ENCODE results near the gene TEKT1.
"Not testable (repeated sequence)": the region's sequence is repeated elsewhere in the genome, so short reads cannot be mapped to it uniquely, and the experiment has no call there.

TEKT1 gene

GRCh38 chr17:6812295-6812694 lies 19.2 kb downstream of the TEKT1 start:
- no peak for DNase-seq

GRCh38 chr17:6811510-6811909 lies 20.0 kb downstream of the TEKT1 start:
- DNase-seq, result no peak

DNA sequence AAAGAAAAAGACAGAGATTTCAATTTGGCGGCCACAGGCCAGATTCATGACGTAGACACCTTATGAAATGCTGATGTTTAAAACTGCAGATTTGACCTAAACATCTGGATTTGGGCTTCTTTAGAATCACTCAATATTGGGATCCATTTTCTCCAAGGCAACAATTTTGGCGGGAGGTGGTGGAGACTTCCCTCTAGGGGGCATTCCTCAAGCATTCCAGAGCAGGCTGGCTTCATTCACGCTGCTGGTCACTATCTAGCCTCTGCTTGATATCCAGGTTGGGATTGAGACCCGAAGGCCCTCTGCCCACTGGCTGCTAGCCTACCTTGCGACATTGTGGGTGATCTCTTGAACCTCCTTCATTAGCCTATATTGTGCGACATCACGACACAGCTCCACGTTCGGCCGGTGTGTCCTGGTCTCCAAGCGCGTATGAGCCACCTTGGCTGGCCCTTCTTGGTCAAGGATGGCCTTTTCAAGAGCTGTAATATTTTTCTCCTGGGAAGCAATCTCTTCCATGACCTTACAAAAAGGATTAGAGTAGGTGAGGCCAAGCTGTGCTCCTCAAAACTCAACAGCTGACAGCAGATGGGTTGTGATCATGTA lies 31.0 kb downstream of the TEKT1 start:
- DNase-seq, result peak; percentile 50

DNA sequence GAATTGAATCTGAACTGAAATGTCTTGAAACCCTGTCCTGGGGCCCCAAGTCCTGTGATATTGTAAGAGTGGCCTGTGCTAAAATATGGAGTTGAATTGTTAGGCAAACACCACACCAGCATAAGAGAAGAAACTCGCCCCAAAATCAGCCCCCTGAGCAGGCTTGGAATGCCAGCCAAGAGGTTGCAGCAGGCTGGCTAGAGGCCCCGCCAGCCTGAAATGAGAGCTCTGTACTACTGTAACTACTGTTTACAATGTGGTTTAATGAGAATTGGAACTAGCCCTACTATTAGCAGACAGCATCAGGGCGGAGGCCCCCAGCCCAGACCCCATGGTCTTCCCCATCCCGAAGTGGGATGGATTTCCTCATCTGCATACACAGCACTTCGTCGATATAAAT lies 31.8 kb downstream of the TEKT1 start:
- DNase-seq, result no peak

DNA sequence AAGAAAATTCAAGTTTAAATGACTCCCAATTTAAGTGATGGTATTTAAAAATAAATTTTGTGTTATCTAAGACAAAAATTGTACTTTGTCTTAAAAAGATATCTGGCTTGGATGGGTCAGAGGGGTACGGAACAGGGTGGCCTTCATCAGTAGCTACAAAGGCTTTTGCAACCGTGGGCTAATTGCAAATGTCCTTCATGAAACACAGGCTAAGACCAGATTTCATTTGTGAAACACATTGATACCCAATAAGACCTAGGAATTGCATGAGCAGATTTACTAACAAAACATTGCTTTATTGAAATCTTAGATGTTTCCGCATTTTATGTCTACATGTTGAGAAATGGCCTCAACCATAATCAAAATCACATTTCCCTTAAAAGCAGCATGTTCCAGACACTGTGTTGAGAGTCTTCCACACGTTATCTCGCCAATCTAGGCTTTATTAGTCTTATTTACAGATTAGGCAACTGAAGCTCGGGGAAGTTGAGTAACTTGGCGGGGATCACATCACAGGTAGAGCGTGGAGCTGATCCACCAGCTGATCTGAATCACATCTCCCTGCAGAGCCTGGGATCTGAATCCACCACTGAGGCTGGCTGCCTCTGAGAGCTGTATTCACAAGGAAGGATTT lies 33.7 kb downstream of the TEKT1 start:
- DNase-seq, result no peak

DNA sequence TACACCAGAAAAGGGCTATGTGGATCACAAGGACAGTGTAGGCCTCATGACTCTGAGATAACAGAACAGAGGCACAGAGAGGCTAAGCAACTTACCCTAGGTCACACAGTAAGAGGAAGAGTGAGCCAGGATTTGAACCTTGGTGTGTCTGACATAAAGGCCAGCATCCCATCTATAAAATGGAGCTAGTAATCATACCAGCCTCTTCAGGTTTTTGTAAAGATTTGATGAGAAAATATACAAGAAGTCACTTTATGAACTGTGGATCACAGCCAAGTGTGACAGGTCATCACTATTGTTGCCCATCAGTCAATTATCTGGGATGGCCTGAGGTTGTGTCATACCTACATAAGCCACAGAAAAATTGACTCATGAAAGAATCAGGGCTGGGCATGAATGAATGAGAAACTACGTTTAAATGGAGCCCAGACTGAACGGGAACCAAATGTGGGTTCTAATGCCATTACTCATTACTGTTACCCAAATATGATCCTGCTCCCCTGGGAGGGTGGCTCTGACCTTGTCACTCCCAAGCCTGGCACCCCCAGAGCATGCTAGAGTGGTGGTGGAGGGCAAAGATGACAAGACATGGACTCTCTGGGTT lies 34.5 kb downstream of the TEKT1 start:
- DNase-seq, result no peak

GRCh38 chr17:6796017-6796886 lies 35.3 kb downstream of the TEKT1 start:
- DNase-seq, result no peak

DNA sequence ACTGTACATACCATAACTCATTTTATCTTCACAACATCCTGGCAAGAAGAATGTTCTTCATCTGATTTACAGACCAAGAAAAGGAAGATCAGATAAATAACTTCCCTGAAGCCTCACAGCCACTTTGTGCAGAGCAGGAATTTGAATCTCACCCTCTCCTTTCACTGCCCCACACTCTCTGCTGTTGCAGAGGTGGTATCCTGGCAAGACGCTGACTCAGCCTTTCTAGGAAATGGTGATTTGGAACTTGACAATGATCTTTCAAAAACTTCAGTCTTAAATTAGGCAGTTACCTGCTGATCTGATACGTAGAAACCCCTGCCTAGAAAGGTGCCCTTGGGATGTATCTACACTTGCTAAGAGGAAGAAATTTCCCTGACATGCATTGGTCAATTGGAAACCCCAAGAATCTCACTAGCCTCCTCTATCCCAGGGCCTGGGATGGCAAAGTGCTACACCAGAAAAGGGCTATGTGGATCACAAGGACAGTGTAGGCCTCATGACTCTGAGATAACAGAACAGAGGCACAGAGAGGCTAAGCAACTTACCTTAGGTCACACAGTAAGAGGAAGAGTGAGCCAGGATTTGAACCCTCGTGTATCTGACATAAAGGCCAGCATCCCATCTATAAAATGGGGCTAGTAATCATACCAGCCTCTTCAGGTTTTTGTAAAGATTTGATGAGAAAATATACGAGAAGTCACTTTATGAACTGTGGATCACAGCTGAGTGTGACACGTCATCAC lies 37.6 kb downstream of the TEKT1 start:
- no peak for DNase-seq

- no peak for DNase-seq
Measured at GRCh38 chr17:6789146-6789545, 42.4 kb downstream of the TEKT1 start.

DNA sequence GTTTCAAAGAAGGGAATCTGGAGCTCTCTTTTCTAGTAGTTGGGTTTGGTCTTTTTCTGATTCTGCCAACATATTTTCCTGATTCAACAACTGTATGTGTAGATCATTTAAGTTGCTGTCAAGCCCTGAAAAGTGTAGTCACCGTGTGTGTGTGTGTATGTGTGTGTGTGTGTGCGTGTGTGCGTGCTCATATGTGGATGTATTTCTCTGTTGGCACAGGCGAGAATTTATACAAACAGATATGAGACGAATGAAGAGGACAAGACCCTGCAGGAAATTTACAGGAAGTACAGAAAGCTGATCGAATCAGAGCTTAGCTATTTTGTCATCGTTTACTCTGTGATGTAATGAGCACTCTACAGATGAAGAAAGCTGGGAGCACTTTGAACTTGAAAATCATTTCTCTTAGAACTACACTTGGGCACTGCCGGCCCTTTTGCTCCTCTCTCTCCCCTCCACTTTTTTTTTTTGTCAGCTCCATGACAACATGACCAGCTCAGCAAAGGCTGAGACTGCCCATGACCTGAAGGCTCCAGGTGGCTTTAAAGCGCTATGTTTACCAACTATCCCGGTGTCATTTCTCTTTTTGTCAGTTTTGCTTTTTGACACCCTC lies 44.3 kb downstream of the TEKT1 start:
- no peak for DNase-seq

- DNase-seq, result no peak
Measured at GRCh38 chr17:6786618-6787017, 44.9 kb downstream of the TEKT1 start.

- no peak for DNase-seq
Measured at GRCh38 chr17:6782244-6782643, 49.3 kb downstream of the TEKT1 start.

GRCh38 chr17:6780886-6781285 lies 50.6 kb downstream of the TEKT1 start:
- no peak for DNase-seq

DNA sequence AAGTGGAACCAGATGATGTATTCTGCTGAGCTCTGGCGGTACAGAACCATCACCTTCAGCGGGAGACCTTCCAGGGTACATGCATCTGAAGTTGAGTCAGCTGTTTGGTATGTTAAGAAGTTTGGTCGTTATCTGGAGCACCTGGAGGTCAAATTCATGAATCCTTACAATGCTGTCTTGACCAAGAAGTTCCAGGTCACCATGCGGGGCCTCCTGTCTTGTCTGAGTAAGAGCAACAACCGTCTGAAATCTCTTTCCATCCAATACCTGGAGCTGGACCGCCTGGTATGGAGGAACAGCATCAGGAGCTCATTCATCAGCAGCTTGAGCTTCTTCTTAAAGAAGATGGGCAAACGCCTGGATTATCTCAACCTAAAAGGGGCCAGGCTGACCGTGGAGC lies 51.5 kb downstream of the TEKT1 start:
- DNase-seq, result no peak

DNA sequence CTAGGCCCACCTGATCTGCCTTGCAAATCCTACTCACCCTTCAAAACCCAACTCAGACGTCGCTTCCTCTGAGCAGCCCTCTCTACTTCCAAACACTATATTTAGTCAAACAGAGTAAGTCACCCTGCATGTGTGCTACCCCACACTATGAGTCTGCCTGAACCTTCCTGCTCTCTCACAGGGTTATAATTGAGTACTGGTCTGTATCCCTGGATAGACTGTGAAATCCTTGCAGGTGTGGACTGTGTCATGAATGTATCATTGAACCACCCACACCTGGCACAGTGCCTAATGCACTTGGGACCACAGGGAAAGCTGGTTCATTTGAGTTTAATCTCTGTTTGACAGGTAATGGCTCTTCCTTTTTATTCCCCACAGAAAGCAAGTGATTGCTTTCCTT lies 52.1 kb downstream of the TEKT1 start:
- no peak for DNase-seq

DNA sequence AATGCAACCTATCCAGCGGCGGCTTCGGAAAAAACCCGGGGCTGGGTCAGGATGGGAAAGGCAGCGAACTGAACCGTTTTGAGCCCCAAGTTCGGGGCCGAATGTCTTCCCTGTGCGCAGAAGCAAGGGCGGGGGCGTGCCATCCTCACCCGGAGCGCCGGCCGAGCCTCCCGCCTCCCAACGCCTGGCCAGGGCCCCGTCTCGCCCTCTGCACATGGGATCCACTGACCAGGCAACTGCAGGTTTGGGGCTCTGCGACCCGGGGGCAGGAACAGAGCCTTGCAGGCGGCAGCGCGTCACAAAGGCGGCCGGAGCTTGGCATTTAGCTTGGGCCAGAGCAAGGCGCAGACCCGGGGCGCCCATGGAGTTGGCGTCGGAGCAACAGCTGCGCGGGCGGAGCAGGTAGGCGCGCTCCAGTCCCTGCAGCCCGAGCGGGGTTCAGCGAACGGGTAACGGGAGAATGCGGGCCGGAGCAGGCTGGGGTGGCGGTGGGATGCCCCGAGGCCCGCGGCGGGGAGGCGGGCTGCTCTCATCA lies 55.6 kb downstream of the TEKT1 start, which contains the start of gene FBXO39:
FBXO39 (plus strand) TSS at position 345 of the 535 bp plus-strand sequence. CDS start 3,654 bp downstream, outside the sequence.
- no peak for DNase-seq

DNA sequence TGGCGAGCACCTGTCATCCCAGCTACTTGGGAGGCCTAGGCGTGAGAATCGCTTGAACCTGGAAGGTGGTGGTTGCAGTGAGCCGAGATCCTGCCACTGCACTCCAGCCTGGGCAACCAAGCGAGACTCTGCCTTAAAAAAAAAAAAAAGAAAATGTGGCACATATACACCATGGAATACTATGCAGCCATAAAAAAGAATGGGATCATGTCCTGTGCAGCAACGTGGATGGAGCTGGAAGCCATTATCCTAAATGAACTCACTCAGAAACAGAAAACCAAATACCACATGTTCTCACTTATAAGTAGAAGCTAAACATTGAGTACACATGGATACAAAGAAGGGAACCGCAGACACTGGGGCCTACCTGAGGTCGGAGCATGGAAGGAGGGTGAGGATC lies 56.6 kb downstream of the TEKT1 start:
- DNase-seq, result not testable (repeated sequence)

DNA sequence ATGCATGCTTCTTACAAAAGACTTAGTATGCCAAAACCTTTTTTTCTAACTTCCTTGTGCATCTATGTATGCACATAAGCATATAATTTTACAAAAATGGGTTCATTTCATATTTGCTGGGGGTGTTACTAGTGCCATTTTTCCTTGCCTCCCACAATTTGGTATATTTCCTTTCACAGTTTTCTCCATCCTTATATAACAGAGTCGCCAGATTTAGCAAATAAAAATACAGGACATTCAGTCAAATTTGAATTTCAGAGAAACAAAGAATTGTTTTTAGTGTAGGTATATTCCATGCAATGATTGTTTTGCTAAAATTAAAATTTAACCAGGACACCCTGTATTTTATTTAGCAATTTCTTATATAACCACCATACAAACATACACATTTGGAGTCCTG lies 59.5 kb downstream of the TEKT1 start:
- no peak for DNase-seq

- DNase-seq, result no peak
Measured at GRCh38 chr17:6768447-6768846, 63.1 kb downstream of the TEKT1 start.

DNA sequence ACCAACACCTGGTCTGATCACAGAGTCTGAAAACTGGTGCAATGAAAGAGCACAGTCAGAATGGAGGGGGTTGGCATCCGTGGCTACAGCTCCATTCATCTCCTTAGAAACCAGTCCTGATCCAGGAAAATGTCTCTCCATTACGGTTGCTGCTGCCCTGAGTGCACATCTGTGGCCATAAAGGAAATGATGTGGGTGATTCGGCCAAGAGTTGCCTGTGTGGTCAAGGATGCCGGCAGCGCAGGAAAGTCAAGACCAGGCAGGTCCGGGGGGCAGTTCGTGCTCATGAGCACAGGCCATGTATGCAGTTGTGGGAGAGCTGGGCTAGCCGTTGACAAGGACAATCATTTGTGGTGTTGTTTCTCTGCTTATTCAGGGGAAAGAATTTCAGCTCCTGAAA lies 69.8 kb downstream of the TEKT1 start:
- DNase-seq, result no peak

DNA sequence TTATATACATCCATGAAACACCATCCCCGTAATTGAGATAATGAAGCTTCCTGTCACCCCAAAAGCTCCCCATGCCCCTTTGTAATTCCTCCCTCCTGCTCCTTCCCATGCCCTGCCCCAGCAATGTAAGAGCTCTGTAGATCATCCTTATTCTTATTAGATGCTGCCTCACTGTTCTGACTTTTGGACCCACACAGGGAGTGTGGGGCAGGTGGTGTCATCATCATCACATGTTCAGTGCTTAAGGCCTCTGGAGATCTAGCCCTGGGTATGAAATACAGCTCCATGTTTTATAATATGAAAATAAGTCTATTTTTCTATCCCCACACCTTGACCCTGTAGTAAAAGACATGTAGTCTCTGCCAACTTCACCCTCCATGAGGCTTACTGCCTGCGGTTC lies 73.8 kb downstream of the TEKT1 start:
- no peak for DNase-seq

- DNase-seq, result peak; percentile 26
Measured at GRCh38 chr17:6756425-6757031, 75.0 kb downstream of the TEKT1 start.

All from stimulated activated CD4-positive, alpha-beta T cell treated with anti-CD3 and anti-CD28 coated beads, Interleukin-15, amount 100 ng/mL, for 24 hours (primary cell).